T-helper 1 cell (primary cell): ENCODE results near the gene GALNT2.

Source experiments
- DNase-seq, 5 donors: peaks; one replicate each; pipeline ENCODE4 v3.0.0-alpha.2; 2012 to 2020

GALNT2 gene

GRCh38 chr1:230169454-230170152 lies 102.6 kb downstream of the GALNT2 start:
- no peak for DNase-seq

- no peak for DNase-seq
Observed at GRCh38 chr1:230170153-230170547, 103.1 kb downstream of the GALNT2 start.

GRCh38 chr1:230170622-230171021 lies 103.6 kb downstream of the GALNT2 start:
- no peak for DNase-seq

- no peak for DNase-seq
Observed at GRCh38 chr1:230171356-230172015, 104.4 kb downstream of the GALNT2 start.

- DNase-seq: no peak
Observed at GRCh38 chr1:230172016-230172537, 105.0 kb downstream of the GALNT2 start.

- no peak for DNase-seq
Observed at GRCh38 chr1:230173187-230173975, 106.3 kb downstream of the GALNT2 start.

GRCh38 chr1:230174041-230174440 lies 107.0 kb downstream of the GALNT2 start:
- no peak for DNase-seq

GRCh38 chr1:230174471-230175162 lies 107.6 kb downstream of the GALNT2 start:
- DNase-seq: no peak

- DNase-seq: no peak
Observed at GRCh38 chr1:230175163-230175747, 108.2 kb downstream of the GALNT2 start.

GRCh38 chr1:230175839-230176238 lies 108.8 kb downstream of the GALNT2 start:
- no peak for DNase-seq

- DNase-seq: no peak
Observed at GRCh38 chr1:230176326-230176725, 109.3 kb downstream of the GALNT2 start.

- no peak for DNase-seq
Observed at GRCh38 chr1:230176871-230177411, 109.9 kb downstream of the GALNT2 start.

- no peak for DNase-seq
Observed at GRCh38 chr1:230179249-230179648, 112.2 kb downstream of the GALNT2 start.

GRCh38 chr1:230185076-230186001 lies 118.3 kb downstream of the GALNT2 start:
- DNase-seq: no peak

GRCh38 chr1:230186003-230186863 lies 119.2 kb downstream of the GALNT2 start:
- DNase-seq: no peak

GRCh38 chr1:230186874-230187273 lies 119.8 kb downstream of the GALNT2 start:
- peak in 1 of 5 donors; percentile 30 for DNase-seq

GRCh38 chr1:230187290-230187689 lies 120.3 kb downstream of the GALNT2 start:
- no peak for DNase-seq

- no peak for DNase-seq
Observed at GRCh38 chr1:230188826-230189225, 121.8 kb downstream of the GALNT2 start.

- no peak for DNase-seq
Observed at GRCh38 chr1:230189341-230189740, 122.3 kb downstream of the GALNT2 start.

- DNase-seq: no peak
Observed at GRCh38 chr1:230189824-230190223, 122.8 kb downstream of the GALNT2 start.
